NCI-H748 (cell line): ENCODE data around the gene GPR143.

Source experiments
- DNase-seq: peaks from one replicate; lab custom pipeline; 2025; ENCODE audit not compliant: unreplicated experiment; lab: John Stamatoyannopoulos, UW

GPR143 gene

GRCh38 chrX:9708923-9709553, 56.6 kb downstream of the GPR143 start:
- DNase-seq = peak; percentile 75

GRCh38 chrX:9708086-9708485, 57.6 kb downstream of the GPR143 start:
- DNase-seq = no peak

- DNase-seq = no peak
Observed at GRCh38 chrX:9707306-9708033, 58.2 kb downstream of the GPR143 start.

- DNase-seq = no peak
Observed at GRCh38 chrX:9706421-9706820, 59.2 kb downstream of the GPR143 start.

GRCh38 chrX:9704876-9705465, 60.7 kb downstream of the GPR143 start:
- no peak for DNase-seq

- no peak for DNase-seq
Observed at GRCh38 chrX:9703406-9703805, 62.2 kb downstream of the GPR143 start.

- DNase-seq = no peak
Observed at GRCh38 chrX:9701790-9702189, 63.9 kb downstream of the GPR143 start.

GRCh38 chrX:9700555-9700954, 65.1 kb downstream of the GPR143 start:
- DNase-seq = no peak

GRCh38 chrX:9698576-9698975, 67.1 kb downstream of the GPR143 start:
- no peak for DNase-seq

GRCh38 chrX:9693307-9694001, 72.2 kb downstream of the GPR143 start:
- DNase-seq = no peak

GRCh38 chrX:9690046-9690445, 75.6 kb downstream of the GPR143 start:
- no peak for DNase-seq

- DNase-seq = no peak
Observed at GRCh38 chrX:9688833-9689232, 76.8 kb downstream of the GPR143 start.

GRCh38 chrX:9687899-9688298, 77.7 kb downstream of the GPR143 start:
- DNase-seq = no peak

GRCh38 chrX:9683350-9683749, 82.3 kb downstream of the GPR143 start:
- no peak for DNase-seq

GRCh38 chrX:9682861-9683260, 82.8 kb downstream of the GPR143 start:
- no peak for DNase-seq

GRCh38 chrX:9682456-9682855, 83.2 kb downstream of the GPR143 start:
- DNase-seq = peak; percentile 2

- DNase-seq = no peak
Observed at GRCh38 chrX:9681422-9681821, 84.2 kb downstream of the GPR143 start.

- DNase-seq = no peak
Observed at GRCh38 chrX:9681011-9681410, 84.6 kb downstream of the GPR143 start.

GRCh38 chrX:9678215-9678965, 87.3 kb downstream of the GPR143 start:
- peak; percentile 4 for DNase-seq

- DNase-seq = no peak
Observed at GRCh38 chrX:9677098-9677739, 88.4 kb downstream of the GPR143 start.

- no peak for DNase-seq
Observed at GRCh38 chrX:9676738-9677097, 88.9 kb downstream of the GPR143 start.
